ENCODE results near the gene SLC2A5. TPM values are rescaled to one million over a fixed set of nuclear protein-coding genes. Genes with fewer than 3 reads are reported as not detected.

SLC2A5 gene
- total and polyA plus RNA-seq, 9 of the 15 experiments (the other 6 are each of a cell fraction or from before 2014, with no cell fraction given): 0.08 TPM; not detected in 8

- TF ChIP-seq HBP1 (CRISPR knock-in tag; IDR thresholded peaks at IDR 0.05) (no peak), RBM34 (IDR thresholded peaks at IDR 0.05; ENCODE audit: borderline replicate concordance, insufficient read depth, low read length) (no peak), ZNF584 (CRISPR knock-in tag; IDR thresholded peaks at IDR 0.05; ENCODE audit: low read depth) (no peak), GATAD2A (IDR thresholded peaks at IDR 0.05) (no peak), NFATC3 (IDR thresholded peaks at IDR 0.05) (no peak), ZNF398 (CRISPR knock-in tag; IDR thresholded peaks at IDR 0.05) (no peak)
- TF ChIP-seq, protein P1, sequence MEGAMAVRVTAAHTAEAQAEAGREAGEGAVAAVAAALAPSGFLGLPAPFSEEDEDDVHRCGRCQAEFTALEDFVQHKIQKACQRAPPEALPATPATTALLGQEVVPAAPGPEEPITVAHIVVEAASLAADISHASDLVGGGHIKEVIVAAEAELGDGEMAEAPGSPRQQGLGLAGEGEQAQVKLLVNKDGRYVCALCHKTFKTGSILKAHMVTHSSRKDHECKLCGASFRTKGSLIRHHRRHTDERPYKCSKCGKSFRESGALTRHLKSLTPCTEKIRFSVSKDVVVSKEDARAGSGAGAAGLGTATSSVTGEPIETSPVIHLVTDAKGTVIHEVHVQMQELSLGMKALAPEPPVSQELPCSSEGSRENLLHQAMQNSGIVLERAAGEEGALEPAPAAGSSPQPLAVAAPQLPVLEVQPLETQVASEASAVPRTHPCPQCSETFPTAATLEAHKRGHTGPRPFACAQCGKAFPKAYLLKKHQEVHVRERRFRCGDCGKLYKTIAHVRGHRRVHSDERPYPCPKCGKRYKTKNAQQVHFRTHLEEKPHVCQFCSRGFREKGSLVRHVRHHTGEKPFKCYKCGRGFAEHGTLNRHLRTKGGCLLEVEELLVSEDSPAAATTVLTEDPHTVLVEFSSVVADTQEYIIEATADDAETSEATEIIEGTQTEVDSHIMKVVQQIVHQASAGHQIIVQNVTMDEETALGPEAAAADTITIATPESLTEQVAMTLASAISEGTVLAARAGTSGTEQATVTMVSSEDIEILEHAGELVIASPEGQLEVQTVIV (CRISPR knock-in tag; IDR thresholded peaks at IDR 0.05; ENCODE audit: borderline replicate concordance): no peak
These were observed 42.1 kb downstream of the SLC2A5 start (continued) for GRCh38 chr1:9027307-9027706.
